Measurements from ENCODE around the gene FETUB. TPM values are rescaled to one million over a fixed set of nuclear protein-coding genes. Genes with fewer than 3 reads are reported as not detected.

Gene FETUB
- total and polyA plus RNA-seq, 2 of the 4 experiments (the other 2 are of a cell fraction) = not detected

GRCh38 chr3:186636536-186636935, 3.7 kb upstream of the FETUB start:
- H4K5ac ChIP-seq (ENCODE audit: low read depth, low read length) = no peak overlapping the region
- ChIA-PET CTCF (no interaction called here), POLR2A (ENCODE audit: unreplicated experiment) (no interaction called here)
- no peak overlapping the region for H3K56ac ChIP-seq (ENCODE audit: extremely low read depth, insufficient read depth, low read length)
- in situ Hi-C loops (cut with MboI; ENCODE audit: low sequenced_read_pairs) (no loop called here), intact Hi-C loops (cut with micrococcal nuclease) (no loop called here), dilution Hi-C loops (cut with HindIII; ENCODE audit: low sequenced_read_pairs, unreplicated experiment) (no loop called here)
- no peaks in the 10 kb centered on the region for H3K4me1 ChIP-seq (ENCODE audit: control insufficient read depth, insufficient read depth, low read length)
- H2AK5ac ChIP-seq (ENCODE audit: low read depth, low read length) = no peak overlapping the region
- no peaks in the 10 kb centered on the region for H3K9me1 ChIP-seq (ENCODE audit: insufficient read depth, low read length)
- H2BK5ac ChIP-seq (ENCODE audit: low read depth, low read length, poor library complexity, severe bottlenecking) = no peak overlapping the region
- no peaks in the 10 kb centered on the region for H3K9me3 ChIP-seq (ENCODE audit: control insufficient read depth, insufficient read depth, low read length)
- H3K9ac ChIP-seq (ENCODE audit: low read depth, low read length) = no peak overlapping the region
- DNase-seq (no peak), ATAC-seq (ENCODE audit: low read depth) (no peak)
- H3K23ac ChIP-seq (ENCODE audit: low read depth, low read length) = no peak overlapping the region
- H3K14ac ChIP-seq (replicated peaks; ENCODE audit: low read depth, low read length) = no peak overlapping the region
- H2BK120ac ChIP-seq (ENCODE audit: low read depth, low read length) = no peak overlapping the region
- H3K36me3 ChIP-seq (ENCODE audit: control insufficient read depth, insufficient read depth, low read length) = no peaks in the 10 kb centered on the region
- H3K4ac ChIP-seq (ENCODE audit: low read depth, low read length) = no peak overlapping the region
- H3K4me2 ChIP-seq (ENCODE audit: low read depth, low read length) = no peak overlapping the region
- no peak overlapping the region for H4K8ac ChIP-seq (ENCODE audit: low read depth in 2 of 2, low read length in 2 of 2)
- WGBS, 2 experiments (ENCODE audit: extremely low coverage in 2 of 2, insufficient read length in 1 of 2) = 81% methylated on average over 6 of the region's 7 CpGs; no CpG with 5 or more reads in 1 of the 2 experiments
- no peak overlapping the region for H2AK9ac ChIP-seq (replicated peaks; ENCODE audit: low read depth, low read length, poor library complexity)
- no peak overlapping the region for H2BK15ac ChIP-seq (ENCODE audit: low read depth, low read length)
- BruUV-seq (replicated peaks) = no TSS peak
- no peak overlapping the region for H4K91ac ChIP-seq (ENCODE audit: insufficient read depth, low read depth, low read length)
- H3K79me1 ChIP-seq (ENCODE audit: low read depth in 1 of 2, low read length in 2 of 2) = no peaks in the 10 kb centered on the region
- TF ChIP-seq RFX5 (IDR thresholded peaks at IDR 0.05; ENCODE audit: low read depth, low read length) (no peak), BHLHE40 (IDR thresholded peaks at IDR 0.05; ENCODE audit: low read depth, low read length) (no peak)
- no peak overlapping the region for H3K18ac ChIP-seq (ENCODE audit: low read depth, low read length)
- H3K4me3 ChIP-seq (ENCODE audit: insufficient read depth, low read depth, low read length) = no peak overlapping the region
- H3K27ac ChIP-seq (ENCODE audit: insufficient read depth, low read length) = no peak overlapping the region
- no peaks in the 10 kb centered on the region for H4K20me1 ChIP-seq (ENCODE audit: insufficient read depth, low read length)
- no peak overlapping the region for H2BK20ac ChIP-seq (ENCODE audit: low read depth, low read length)
- H2AFZ ChIP-seq (replicated peaks; ENCODE audit: low read length, poor library complexity) = no peak overlapping the region
- H3K27me3 ChIP-seq (ENCODE audit: control insufficient read depth, insufficient read depth, low read length) = peaks cover 10% of the 10 kb centered on the region

All from IMR-90 (cell line).